Kidney epithelial cell (primary cell): ENCODE measurements around the gene SLC7A5. TPM values are rescaled to one million over a fixed set of nuclear protein-coding genes. Genes with fewer than 3 reads are reported as not detected.
"Not testable (repeated sequence)": the region's sequence is repeated elsewhere in the genome, so short reads cannot be mapped to it uniquely, and the experiment has no call there.

Experiments used
- DNase-seq: peaks from one replicate; pipeline ENCODE4 v3.0.0-alpha.2; 2010; ENCODE audit warnings: low read depth
- H3K27me3 ChIP-seq: 2 replicates; pipeline ENCODE4 v1.6.0; 2011; ENCODE audit warnings: low read length; ENCODE audit not compliant: control insufficient read depth, insufficient read depth
- H3K36me3 ChIP-seq: 2 replicates; pipeline ENCODE4 v1.5.1; 2011; ENCODE audit warnings: low read length; ENCODE audit not compliant: control insufficient read depth, insufficient read depth
- H3K4me3 ChIP-seq: 2 replicates; pipeline ENCODE4 v1.5.1; 2011; ENCODE audit warnings: low read depth, mild to moderate bottlenecking, control low read depth, low read length
- CTCF ChIP-seq: IDR thresholded peaks from 2 replicates; pipeline ENCODE4 v1.5.1; 2011; ENCODE audit warnings: mild to moderate bottlenecking, moderate library complexity, low read length, control low read depth, inconsistent platforms; ENCODE audit not compliant: insufficient read depth, poor library complexity, severe bottlenecking
- total RNA-seq: library from RNA; depleted of rRNA; stranded (reverse); fragments of >200 nt; gene quantifications from 2 replicates; pipeline ENCODE4 v1.2.3, GENCODE V29; 2015

SLC7A5 gene
- 308 and 355 TPM in 2 replicates for total RNA-seq

- DNase-seq, H3K36me3 ChIP-seq, H3K27me3 ChIP-seq: not testable (repeated sequence)
- peak within 1 kb of the TSS; percentile 48 for H3K4me3 ChIP-seq
Observed at GRCh38 chr16:87869061-87869878, at the start of gene SLC7A5. Gene SLC7A5 (minus strand): TSS chr16:87869507. CDS start chr16:87869422, 85 bp downstream.

GRCh38 chr16:87918338-87918737 is 49.0 kb upstream of the SLC7A5 start:
- DNase-seq = no peak

GRCh38 chr16:87917503-87917902 is 48.2 kb upstream of the SLC7A5 start:
- Histone ChIP-seq H3K36me3 (no peaks in the 10 kb centered on the region), H3K4me3 (no peak overlapping the region), H3K27me3 (peaks cover 25% of the 10 kb centered on the region)
- no peak for TF ChIP-seq CTCF
- no peak for DNase-seq

More at GRCh38 chr16:87918338-87918737, 49.0 kb upstream of the SLC7A5 start:
- Histone ChIP-seq H3K4me3 (no peak overlapping the region), H3K36me3 (no peaks in the 10 kb centered on the region), H3K27me3 (peaks cover 27% of the 10 kb centered on the region)
- TF ChIP-seq CTCF = no peak

- TF ChIP-seq CTCF = no peak
- peaks cover 22% of the 10 kb centered on the region for H3K27me3 ChIP-seq
- H3K4me3 ChIP-seq = no peak overlapping the region
- DNase-seq = no peak
- H3K36me3 ChIP-seq = no peaks in the 10 kb centered on the region
Observed at GRCh38 chr16:87914812-87915211, 45.5 kb upstream of the SLC7A5 start.

GRCh38 chr16:87914021-87914725 is 44.9 kb upstream of the SLC7A5 start:
- not testable (repeated sequence) for H3K4me3 ChIP-seq, H3K36me3 ChIP-seq, DNase-seq
- peaks cover 19% of the 10 kb centered on the region for H3K27me3 ChIP-seq

- not testable (repeated sequence) for H3K36me3 ChIP-seq, DNase-seq, H3K4me3 ChIP-seq
- H3K27me3 ChIP-seq = peaks cover 22% of the 10 kb centered on the region
Observed at GRCh38 chr16:87912691-87913090, 43.4 kb upstream of the SLC7A5 start.

GRCh38 chr16:87911106-87911763 is 41.9 kb upstream of the SLC7A5 start:
- not testable (repeated sequence) for H3K36me3 ChIP-seq, H3K4me3 ChIP-seq, DNase-seq
- H3K27me3 ChIP-seq = peaks cover 22% of the 10 kb centered on the region
